Measurements from ENCODE around the gene RBPMS2. TPM values are rescaled to one million over a fixed set of nuclear protein-coding genes. Genes with fewer than 3 reads are reported as not detected.

RBPMS2 gene
- polyA plus RNA-seq, 1 experiment: 0.88 TPM

GRCh38 chr15:64738226-64739095 lies 36.9 kb downstream of the RBPMS2 start:
- Histone ChIP-seq H3K27me3 (ENCODE audit: control insufficient read depth, insufficient read depth, low read length) (no peaks in the 10 kb centered on the region), H3K9me3 (ENCODE audit: control insufficient read depth, insufficient read depth, low read length) (no peaks in the 10 kb centered on the region), H3K27ac (ENCODE audit: low read depth, low read length) (no peak overlapping the region), H3K4me3 (ENCODE audit: low read depth, low read length) (no peak overlapping the region)
- ChIA-PET CTCF (interaction anchor here (8.7 kb wide), 1 partner anchor 71 kb away, joined by 86 read pairs; no protein-coding TSS in a partner anchor), POLR2A (interaction anchor here (0.6 kb wide), 1 partner anchor 51 kb away, joined by 3 read pairs; no protein-coding TSS in a partner anchor)
- DNase-seq (ENCODE audit: low read depth, low spot score): no peak
- no peak for TF ChIP-seq CTCF (IDR thresholded peaks at IDR 0.05; ENCODE audit: low read depth, low read length)

GRCh38 chr15:64732156-64732860 lies 43.1 kb downstream of the RBPMS2 start:
- Histone ChIP-seq H3K9me3 (ENCODE audit: control insufficient read depth, insufficient read depth, low read length) (no peaks in the 10 kb centered on the region), H3K27ac (ENCODE audit: low read depth, low read length) (no peak overlapping the region), H3K27me3 (ENCODE audit: control insufficient read depth, insufficient read depth, low read length) (no peaks in the 10 kb centered on the region), H3K4me3 (ENCODE audit: low read depth, low read length) (no peak overlapping the region)
- DNase-seq (ENCODE audit: low read depth, low spot score): no peak
- no peak for TF ChIP-seq CTCF (IDR thresholded peaks at IDR 0.05; ENCODE audit: low read depth, low read length)
- CTCF ChIA-PET: interaction anchor here (0.7 to 8.7 kb wide), 6 partner anchors 8 to 369 kb away, joined by 3 to 201 read pairs (median 7); no protein-coding TSS in a partner anchor
- POLR2A ChIA-PET: no interaction called here

GRCh38 chr15:64731805-64732151 lies 43.6 kb downstream of the RBPMS2 start:
- CTCF ChIA-PET: interaction anchor here (0.7 to 8.7 kb wide), 5 partner anchors 8 to 312 kb away, joined by 3 to 201 read pairs (median 10); no protein-coding TSS in a partner anchor
- no peak for DNase-seq (ENCODE audit: low read depth, low spot score)

GRCh38 chr15:64731012-64731804 lies 44.2 kb downstream of the RBPMS2 start:
- ChIA-PET CTCF (interaction anchor here (0.6 to 8.7 kb wide), 11 partner anchors 9 to 312 kb away, joined by 3 to 201 read pairs (median 3); no protein-coding TSS in a partner anchor), POLR2A (interaction anchor here (0.6 kb wide), 1 partner anchor 79 kb away, joined by 3 read pairs; no protein-coding TSS in a partner anchor)
- H3K27ac ChIP-seq (ENCODE audit: low read depth, low read length): no peak overlapping the region
- H3K4me3 ChIP-seq (ENCODE audit: low read depth, low read length): no peak overlapping the region
- no peaks in the 10 kb centered on the region for H3K9me3 ChIP-seq (ENCODE audit: control insufficient read depth, insufficient read depth, low read length)
- DNase-seq (ENCODE audit: low read depth, low spot score): no peak
- no peaks in the 10 kb centered on the region for H3K27me3 ChIP-seq (ENCODE audit: control insufficient read depth, insufficient read depth, low read length)
- peak; percentile 91 for TF ChIP-seq CTCF (IDR thresholded peaks at IDR 0.05; ENCODE audit: low read depth, low read length)

More at GRCh38 chr15:64731805-64732151, 43.6 kb downstream of the RBPMS2 start:
- no peaks in the 10 kb centered on the region for H3K27me3 ChIP-seq (ENCODE audit: control insufficient read depth, insufficient read depth, low read length)
- POLR2A ChIA-PET: no interaction called here
- no peak overlapping the region for H3K27ac ChIP-seq (ENCODE audit: low read depth, low read length)
- no peak overlapping the region for H3K4me3 ChIP-seq (ENCODE audit: low read depth, low read length)
- TF ChIP-seq CTCF (IDR thresholded peaks at IDR 0.05; ENCODE audit: low read depth, low read length): no peak
- H3K9me3 ChIP-seq (ENCODE audit: control insufficient read depth, insufficient read depth, low read length): no peaks in the 10 kb centered on the region

All from AG04450 (cell line).